Islet of Langerhans (tissue), 1 donor: ENCODE data around the gene LRRK1.

Experiments used
- FAIRE-seq: peaks from one replicate; lab custom pipeline; 2011; peaks lifted over from hg19 to GRCh38; lab: Jason Lieb, UNC

The LRRK1 gene

GRCh38 chr15:100914876-100915275 lies 4.3 kb upstream of the LRRK1 start:
- no peak for FAIRE-seq

GRCh38 chr15:100918034-100918689 lies 995 bp upstream of the LRRK1 start:
- FAIRE-seq: no peak

- FAIRE-seq: no peak
Measured at GRCh38 chr15:100919481-100920405, 586 bp downstream of the LRRK1 start.

- FAIRE-seq: no peak
Measured at GRCh38 chr15:100920516-100921135, 1.5 kb downstream of the LRRK1 start.

GRCh38 chr15:100922192-100923040 lies 3.3 kb downstream of the LRRK1 start:
- no peak for FAIRE-seq

GRCh38 chr15:100923076-100923475 lies 3.9 kb downstream of the LRRK1 start:
- no peak for FAIRE-seq

- FAIRE-seq: no peak
Measured at GRCh38 chr15:100923902-100924301, 4.7 kb downstream of the LRRK1 start.

- no peak for FAIRE-seq
Measured at GRCh38 chr15:100924436-100924835, 5.3 kb downstream of the LRRK1 start.

GRCh38 chr15:100925480-100925879 lies 6.3 kb downstream of the LRRK1 start:
- no peak for FAIRE-seq

GRCh38 chr15:100926258-100926657 lies 7.1 kb downstream of the LRRK1 start:
- no peak for FAIRE-seq

- no peak for FAIRE-seq
Measured at GRCh38 chr15:100926971-100927756, 8.0 kb downstream of the LRRK1 start.

GRCh38 chr15:100928632-100929280 lies 9.6 kb downstream of the LRRK1 start:
- FAIRE-seq: no peak

- no peak for FAIRE-seq
Measured at GRCh38 chr15:100929641-100930042, 10.5 kb downstream of the LRRK1 start.

- no peak for FAIRE-seq
Measured at GRCh38 chr15:100930306-100930848, 11.2 kb downstream of the LRRK1 start.

- no peak for FAIRE-seq
Measured at GRCh38 chr15:100931143-100931890, 12.2 kb downstream of the LRRK1 start.

GRCh38 chr15:100932676-100933348 lies 13.7 kb downstream of the LRRK1 start:
- no peak for FAIRE-seq

GRCh38 chr15:100934166-100934565 lies 15.0 kb downstream of the LRRK1 start:
- no peak for FAIRE-seq

- FAIRE-seq: no peak
Measured at GRCh38 chr15:100934726-100935125, 15.6 kb downstream of the LRRK1 start.

- no peak for FAIRE-seq
Measured at GRCh38 chr15:100937171-100937570, 18.0 kb downstream of the LRRK1 start.
